ENCODE results near the gene PAX6. TPM values are rescaled to one million over a fixed set of nuclear protein-coding genes. Genes with fewer than 3 reads are reported as not detected.

The PAX6 gene
- not detected for total RNA-seq

- peak within 1 kb of the TSS; percentile 83 for H3K4me3 Mint-ChIP-seq
Observed at GRCh38 chr11:31810779-31811647, at the start of gene PAX6. PAX6 (minus strand) TSS chr11:31811322; CDS start chr11:31806411, 4,911 bp downstream.

GRCh38 chr11:31860391-31860790 lies 49.3 kb upstream of the PAX6 start:
- Mint-ChIP-seq H3K9me3 (no peaks in the 10 kb centered on the region), H3K27ac (no peak overlapping the region), H3K36me3 (no peaks in the 10 kb centered on the region), H3K4me3 (no peak overlapping the region), H3K4me1 (ENCODE audit: low read depth in 2 of 2) (no peaks in the 10 kb centered on the region), H3K27me3 (peaks cover 35 to 36% of the 10 kb centered on the region in 2 donors)
- no peak for DNase-seq (ENCODE audit: low spot score)
- no peak for ATAC-seq

More at GRCh38 chr11:31810779-31811647, at the start of gene PAX6:
- Mint-ChIP-seq H3K27ac (no peak within 1 kb of the TSS), H3K4me1 (ENCODE audit: low read depth in 2 of 2) (peaks cover 25 to 40% of the 10 kb centered on the region in 2 donors), H3K27me3 (peaks cover 58 to 75% of the 10 kb centered on the region in 2 donors), H3K9me3 (no peaks in the 10 kb centered on the region), H3K36me3 (peaks cover 14% of the 10 kb centered on the region)
- peak; percentile 74 to 82 for ATAC-seq
- DNase-seq (ENCODE audit: low spot score), result no peak

- ATAC-seq (no peak), DNase-seq (ENCODE audit: low spot score) (no peak)
- Mint-ChIP-seq H3K36me3 (no peaks in the 10 kb centered on the region), H3K4me3 (no peak overlapping the region), H3K9me3 (no peaks in the 10 kb centered on the region), H3K27ac (no peak overlapping the region), H3K27me3 (peaks cover 25 to 26% of the 10 kb centered on the region in 2 donors), H3K4me1 (ENCODE audit: low read depth in 2 of 2) (no peaks in the 10 kb centered on the region)
Observed at GRCh38 chr11:31856248-31856647, 45.1 kb upstream of the PAX6 start.

DNA sequence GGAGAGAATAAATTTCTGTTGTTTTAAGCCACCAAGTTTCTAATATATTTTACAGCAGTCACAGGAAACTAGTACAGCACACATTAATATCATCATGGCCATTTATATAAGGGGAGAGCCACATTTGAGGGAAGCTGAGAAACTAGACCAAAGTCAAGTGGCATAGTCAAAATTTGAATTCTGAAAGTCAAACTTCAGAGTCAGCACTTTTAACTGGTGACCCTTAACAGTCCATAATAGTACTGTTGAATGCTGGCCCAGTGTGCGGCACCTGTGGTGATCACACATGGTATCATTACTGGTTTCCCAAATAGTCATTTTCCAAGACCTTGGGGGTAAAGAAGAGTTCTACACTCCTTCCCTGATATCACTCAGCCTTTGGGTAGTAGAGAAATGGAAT lies 44.3 kb upstream of the PAX6 start:
- H3K9me3 Mint-ChIP-seq, result no peaks in the 10 kb centered on the region

GRCh38 chr11:31850365-31850764 lies 39.2 kb upstream of the PAX6 start:
- DNase-seq (ENCODE audit: low spot score), result no peak
- no peaks in the 10 kb centered on the region for H3K36me3 Mint-ChIP-seq
- H3K4me3 Mint-ChIP-seq, result no peak overlapping the region
- H3K27ac Mint-ChIP-seq, result no peak overlapping the region
- H3K9me3 Mint-ChIP-seq, result no peaks in the 10 kb centered on the region
- ATAC-seq, result no peak
- H3K4me1 Mint-ChIP-seq (ENCODE audit: low read depth in 2 of 2), result no peaks in the 10 kb centered on the region
- H3K27me3 Mint-ChIP-seq, result peaks cover 8 to 15% of the 10 kb centered on the region in 2 donors

More for the DNA sequence above, 44.3 kb upstream of the PAX6 start:
- no peak overlapping the region for H3K27ac Mint-ChIP-seq
- no peak for ATAC-seq
- no peak overlapping the region for H3K4me3 Mint-ChIP-seq
- no peaks in the 10 kb centered on the region for H3K36me3 Mint-ChIP-seq
- no peaks in the 10 kb centered on the region for H3K4me1 Mint-ChIP-seq (ENCODE audit: low read depth in 2 of 2)
- no peak for DNase-seq (ENCODE audit: low spot score)
- H3K27me3 Mint-ChIP-seq, result peaks cover 22 to 28% of the 10 kb centered on the region in 2 donors

GRCh38 chr11:31847761-31848160 lies 36.6 kb upstream of the PAX6 start:
- no peaks in the 10 kb centered on the region for H3K9me3 Mint-ChIP-seq
- no peak for ATAC-seq

GRCh38 chr11:31845331-31845730 lies 34.2 kb upstream of the PAX6 start:
- H3K4me3 Mint-ChIP-seq, result no peak overlapping the region
- ATAC-seq, result no peak

More at GRCh38 chr11:31847761-31848160, 36.6 kb upstream of the PAX6 start:
- Mint-ChIP-seq H3K4me1 (ENCODE audit: low read depth in 2 of 2) (no peaks in the 10 kb centered on the region), H3K4me3 (no peak overlapping the region), H3K27ac (no peak overlapping the region), H3K36me3 (no peaks in the 10 kb centered on the region), H3K27me3 (peaks cover 19 to 23% of the 10 kb centered on the region in 2 donors)
- DNase-seq (ENCODE audit: low spot score), result no peak

GRCh38 chr11:31844351-31844750 lies 33.2 kb upstream of the PAX6 start:
- Mint-ChIP-seq H3K4me1 (ENCODE audit: low read depth in 2 of 2) (no peaks in the 10 kb centered on the region), H3K27me3 (peaks cover 32 to 46% of the 10 kb centered on the region in 2 donors), H3K4me3 (no peak overlapping the region), H3K27ac (no peak overlapping the region), H3K36me3 (no peaks in the 10 kb centered on the region), H3K9me3 (no peaks in the 10 kb centered on the region)
- ATAC-seq, result no peak
- DNase-seq (ENCODE audit: low spot score), result no peak

More at GRCh38 chr11:31845331-31845730, 34.2 kb upstream of the PAX6 start:
- Mint-ChIP-seq H3K27me3 (peaks cover 26 to 37% of the 10 kb centered on the region in 2 donors), H3K27ac (no peak overlapping the region), H3K9me3 (no peaks in the 10 kb centered on the region), H3K36me3 (no peaks in the 10 kb centered on the region), H3K4me1 (ENCODE audit: low read depth in 2 of 2) (no peaks in the 10 kb centered on the region)
- no peak for DNase-seq (ENCODE audit: low spot score)

- Mint-ChIP-seq H3K4me3 (no peak overlapping the region), H3K9me3 (no peaks in the 10 kb centered on the region), H3K36me3 (no peaks in the 10 kb centered on the region), H3K27ac (no peak overlapping the region), H3K4me1 (ENCODE audit: low read depth in 2 of 2) (no peaks in the 10 kb centered on the region), H3K27me3 (peaks cover 32 to 46% of the 10 kb centered on the region in 2 donors)
- no peak for ATAC-seq
- no peak for DNase-seq (ENCODE audit: low spot score)
Observed at GRCh38 chr11:31841435-31841834, 30.3 kb upstream of the PAX6 start.

GRCh38 chr11:31834237-31834636 lies 23.1 kb upstream of the PAX6 start:
- H3K4me1 Mint-ChIP-seq (ENCODE audit: low read depth in 2 of 2), result no peaks in the 10 kb centered on the region

GRCh38 chr11:31830406-31830805 lies 19.3 kb upstream of the PAX6 start:
- no peak overlapping the region for H3K27ac Mint-ChIP-seq
- H3K9me3 Mint-ChIP-seq, result no peaks in the 10 kb centered on the region
- H3K36me3 Mint-ChIP-seq, result peaks cover 4% of the 10 kb centered on the region
- H3K4me3 Mint-ChIP-seq, result no peak overlapping the region
- peaks cover 0 to 11% of the 10 kb centered on the region in 2 donors for H3K4me1 Mint-ChIP-seq (ENCODE audit: low read depth in 2 of 2)
- DNase-seq (ENCODE audit: low spot score) (no peak), ATAC-seq (no peak)
- H3K27me3 Mint-ChIP-seq, result peaks cover 31 to 39% of the 10 kb centered on the region in 2 donors

More at GRCh38 chr11:31834237-31834636, 23.1 kb upstream of the PAX6 start:
- no peak for DNase-seq (ENCODE audit: low spot score)
- ATAC-seq, result no peak
- Mint-ChIP-seq H3K27ac (no peak overlapping the region), H3K4me3 (no peak overlapping the region), H3K27me3 (peaks cover 9 to 12% of the 10 kb centered on the region in 2 donors), H3K36me3 (peaks cover 2% of the 10 kb centered on the region), H3K9me3 (no peaks in the 10 kb centered on the region)

DNA sequence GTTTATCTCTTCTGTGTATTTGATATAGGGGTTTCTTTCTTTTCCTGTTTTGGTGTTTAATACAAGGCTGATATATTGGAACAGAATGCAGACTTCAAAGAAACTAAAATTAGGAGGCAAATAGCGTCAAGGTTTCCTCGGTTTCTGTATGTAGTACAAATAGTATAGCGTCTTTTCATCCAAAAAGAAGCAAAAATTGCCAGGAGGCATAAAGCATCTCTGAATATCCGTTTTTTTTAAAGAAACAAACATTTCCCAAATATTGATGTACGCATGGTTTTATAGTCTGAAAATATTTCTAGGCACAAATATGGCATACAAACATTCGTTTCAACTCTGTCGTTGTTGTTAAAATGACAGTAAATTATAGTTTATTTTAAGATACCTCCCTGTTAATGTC lies 17.1 kb upstream of the PAX6 start:
- H3K27me3 Mint-ChIP-seq, result peaks cover 42 to 55% of the 10 kb centered on the region in 2 donors
- H3K9me3 Mint-ChIP-seq, result no peaks in the 10 kb centered on the region
- H3K4me1 Mint-ChIP-seq (ENCODE audit: low read depth in 2 of 2), result peaks cover 0 to 14% of the 10 kb centered on the region in 2 donors
- no peak for ATAC-seq
- H3K27ac Mint-ChIP-seq, result no peak overlapping the region
- no peak for DNase-seq (ENCODE audit: low spot score)
- no peak overlapping the region for H3K4me3 Mint-ChIP-seq
- peaks cover 4% of the 10 kb centered on the region for H3K36me3 Mint-ChIP-seq

GRCh38 chr11:31827455-31828206 lies 16.5 kb upstream of the PAX6 start:
- Mint-ChIP-seq H3K9me3 (no peaks in the 10 kb centered on the region), H3K36me3 (peaks cover 4% of the 10 kb centered on the region), H3K27me3 (peaks cover 47 to 61% of the 10 kb centered on the region in 2 donors), H3K27ac (no peak overlapping the region), H3K4me3 (no peak overlapping the region), H3K4me1 (ENCODE audit: low read depth in 2 of 2) (peaks cover 0 to 14% of the 10 kb centered on the region in 2 donors)
- DNase-seq (ENCODE audit: low spot score), result no peak
- no peak for ATAC-seq

Measured in natural killer cell treated with Interleukin-12 subunit alpha and Interleukin-12 subunit beta and Interleukin-15 and Interleukin-18, amount 100 ng/mL, for 72 hours (primary cell).